Measurements from ENCODE around the gene TBXAS1.

GRCh38 chr7:139993169-139993568 is 164.1 kb downstream of the TBXAS1 start:
- no peak for TF ChIP-seq SP1 (IDR thresholded peaks at IDR 0.05)
- TF ChIP-seq ZBTB33 (IDR thresholded peaks at IDR 0.05) = no peak
- TF ChIP-seq CTCF (IDR thresholded peaks at IDR 0.05; ENCODE audit: low read depth, low read length, missing input control) = no peak
- TF ChIP-seq YY1 (IDR thresholded peaks at IDR 0.05) = no peak
- no peak for TF ChIP-seq TAF1 (conservative IDR thresholded peaks at IDR 0.05)
- no peak for TF ChIP-seq REST (IDR thresholded peaks at IDR 0.05)
- TF ChIP-seq MAX (IDR thresholded peaks at IDR 0.05) = no peak

All from liver (tissue), 3 donors.